ENCODE results near the gene GUCD1. TPM values are rescaled to one million over a fixed set of nuclear protein-coding genes. Genes with fewer than 3 reads are reported as not detected.

Gene GUCD1
- total and polyA plus RNA-seq, 2 of the 13 experiments (the other 11 are each of a cell fraction or from before 2014, with no cell fraction given), result 128 to 245 TPM

GRCh38 chr22:24555165-24556039, 464 bp upstream of the GUCD1 start, which contains the start of gene SNRPD3 (continued):
- TF ChIP-seq KIAA2018 (CRISPR knock-in tag; IDR thresholded peaks at IDR 0.05; ENCODE audit: borderline replicate concordance) (0 out of 2 replicates have a peak, but pooled peaks have one; percentile 67), ZNF263 (CRISPR knock-in tag; IDR thresholded peaks at IDR 0.05) (peak; percentile 62; the same call in 1 of the 2 replicates), ZNF549 (CRISPR knock-in tag; IDR thresholded peaks at IDR 0.05) (no peak), GFI1 (CRISPR knock-in tag; IDR thresholded peaks at IDR 0.05; ENCODE audit: borderline replicate concordance) (peak; percentile 75; the same call in 1 of the 2 replicates), ARHGAP35 (CRISPR knock-in tag; IDR thresholded peaks at IDR 0.05; ENCODE audit: borderline replicate concordance) (peak; percentile 58; the same call in 1 of the 2 replicates), PRDM4 (CRISPR knock-in tag; IDR thresholded peaks at IDR 0.05; ENCODE audit: borderline replicate concordance) (peak; percentile 68; the same call in 1 of the 2 replicates), THRA (CRISPR knock-in tag; IDR thresholded peaks at IDR 0.05; ENCODE audit: borderline replicate concordance) (peak; percentile 75), ZNF777 (CRISPR knock-in tag; IDR thresholded peaks at IDR 0.05) (peak; percentile 49; the same call in 1 of the 2 replicates), ZFP1 (CRISPR knock-in tag; IDR thresholded peaks at IDR 0.05) (peak; percentile 86; the same call in 1 of the 2 replicates), UBTF (CRISPR knock-in tag; IDR thresholded peaks at IDR 0.05) (peak; percentile 87), POLR2A (IDR thresholded peaks at IDR 0.05; ENCODE audit: insufficient read depth in 1 of 2, low read depth in 2 of 2, low read length in 2 of 2) (peak in 1 of 2 experiments; percentile 76), ZNF274 (CRISPR knock-in tag; IDR thresholded peaks at IDR 0.05) (peak; percentile 81; the same call in 1 of the 2 replicates), ZMAT3 (CRISPR knock-in tag; conservative IDR thresholded peaks at IDR 0.05) (0 out of 2 replicates have a peak, but pooled peaks have one; percentile 25)
